Activated CD4-positive, alpha-beta T cell treated with anti-CD3 and anti-CD28 coated beads, Interleukin-10, Interleukin-2, amounts not matched to agents 100 ng/mL and 50 ng/mL, durations not matched to agents 16 hours and 8 hours (primary cell): ENCODE data around the gene POPDC3.
A peak's percentile ranks its signal among the peaks of the same experiment; 100 is the strongest.
"Not testable (repeated sequence)": the region's sequence is repeated elsewhere in the genome, so short reads cannot be mapped to it uniquely, and the experiment has no call there.

ENCODE experiments used
- DNase-seq: peaks from one replicate; pipeline ENCODE4 v3.0.0-alpha.2; 2020

Gene POPDC3

GRCh38 chr6:105179244-105180065 lies at the start of gene POPDC3:
Gene POPDC3, minus strand, starts transcription at chr6:105180014. Its CDS starts 18,105 bp downstream, at chr6:105161909.
- no peak for DNase-seq

- DNase-seq: no peak
Observed at GRCh38 chr6:105227295-105227767, 47.5 kb upstream of the POPDC3 start.

- no peak for DNase-seq
Observed at GRCh38 chr6:105226598-105227294, 46.9 kb upstream of the POPDC3 start.

GRCh38 chr6:105223242-105223641 lies 43.4 kb upstream of the POPDC3 start:
- DNase-seq: no peak

GRCh38 chr6:105221219-105221618 lies 41.4 kb upstream of the POPDC3 start:
- not testable (repeated sequence) for DNase-seq

GRCh38 chr6:105220186-105220585 lies 40.4 kb upstream of the POPDC3 start:
- DNase-seq: no peak

GRCh38 chr6:105219218-105219617 lies 39.4 kb upstream of the POPDC3 start:
- peak; percentile 6 for DNase-seq

- DNase-seq: no peak
Observed at GRCh38 chr6:105215506-105215905, 35.7 kb upstream of the POPDC3 start.

GRCh38 chr6:105214668-105215067 lies 34.9 kb upstream of the POPDC3 start:
- no peak for DNase-seq

- DNase-seq: no peak
Observed at GRCh38 chr6:105213272-105213671, 33.5 kb upstream of the POPDC3 start.

GRCh38 chr6:105212587-105212986 lies 32.8 kb upstream of the POPDC3 start:
- peak; percentile 70 for DNase-seq

- DNase-seq: peak; percentile 57
Observed at GRCh38 chr6:105211831-105212230, 32.0 kb upstream of the POPDC3 start.

GRCh38 chr6:105210932-105211531 lies 31.2 kb upstream of the POPDC3 start:
- DNase-seq: no peak

GRCh38 chr6:105209950-105210706 lies 30.3 kb upstream of the POPDC3 start:
- peak; percentile 22 for DNase-seq

- no peak for DNase-seq
Observed at GRCh38 chr6:105207524-105208269, 27.9 kb upstream of the POPDC3 start.

- DNase-seq: no peak
Observed at GRCh38 chr6:105204768-105205167, 25.0 kb upstream of the POPDC3 start.

GRCh38 chr6:105204331-105204730 lies 24.5 kb upstream of the POPDC3 start:
- DNase-seq: no peak

GRCh38 chr6:105202486-105202885 lies 22.7 kb upstream of the POPDC3 start:
- DNase-seq: no peak

GRCh38 chr6:105200133-105200730 lies 20.4 kb upstream of the POPDC3 start:
- no peak for DNase-seq

GRCh38 chr6:105199711-105200110 lies 19.9 kb upstream of the POPDC3 start:
- no peak for DNase-seq

- DNase-seq: no peak
Observed at GRCh38 chr6:105196076-105196475, 16.3 kb upstream of the POPDC3 start.

GRCh38 chr6:105194591-105194990 lies 14.8 kb upstream of the POPDC3 start:
- DNase-seq: no peak
